ENCODE data around the gene PLXNA2.

Gene PLXNA2

GRCh38 chr1:208261874-208262273 lies 17.7 kb upstream of the PLXNA2 start:
- Histone ChIP-seq H3K56ac (ENCODE audit: low read length) (no peak overlapping the region), H2BK5ac (ENCODE audit: low read length) (no peak overlapping the region), H3K27me3 (ENCODE audit: insufficient read depth, low read length, poor library complexity) (no peaks in the 10 kb centered on the region), H3K27ac (ENCODE audit: low read depth, low read length) (no peak overlapping the region), H3K36me3 (ENCODE audit: control insufficient read depth, insufficient read depth, low read length) (no peaks in the 10 kb centered on the region), H4K8ac (ENCODE audit: low read depth, low read length) (no peak overlapping the region), H3K23ac (ENCODE audit: low read length) (no peak overlapping the region), H4K5ac (ENCODE audit: low read length) (no peak overlapping the region), H2BK120ac (ENCODE audit: low read depth, low read length) (no peak overlapping the region), H2BK15ac (replicated peaks; ENCODE audit: low read depth) (no peak overlapping the region), H3K4me2 (ENCODE audit: low read length) (no peak overlapping the region), H3K79me1 (ENCODE audit: low read length) (no peaks in the 10 kb centered on the region), H3K18ac (ENCODE audit: low read length) (no peak overlapping the region), H3K4ac (ENCODE audit: low read depth, low read length) (no peak overlapping the region), H3K79me2 (ENCODE audit: control insufficient read depth, insufficient read depth, low read length) (no peaks in the 10 kb centered on the region), H3K4me3 (ENCODE audit: low read length) (no peak overlapping the region), H3K9ac (ENCODE audit: low read length) (no peak overlapping the region), H3K4me1 (ENCODE audit: control insufficient read depth, low read depth, low read length) (no peaks in the 10 kb centered on the region), H2AK5ac (ENCODE audit: low read length) (no peak overlapping the region)
- no CpG with 5 or more reads among the region's 4 CpGs for WGBS (ENCODE audit: extremely low coverage, insufficient coverage, low lambda C conversion rate)
- no peak for DNase-seq

GRCh38 chr1:208258277-208258676 lies 14.1 kb upstream of the PLXNA2 start:
- Histone ChIP-seq H3K23ac (ENCODE audit: low read length) (no peak overlapping the region), H2BK120ac (ENCODE audit: low read depth, low read length) (no peak overlapping the region), H3K27ac (ENCODE audit: low read depth, low read length) (no peak overlapping the region), H2AK5ac (ENCODE audit: low read length) (no peak overlapping the region), H3K27me3 (ENCODE audit: insufficient read depth, low read length, poor library complexity) (no peaks in the 10 kb centered on the region), H4K5ac (ENCODE audit: low read length) (no peak overlapping the region), H3K79me2 (ENCODE audit: control insufficient read depth, insufficient read depth, low read length) (no peaks in the 10 kb centered on the region), H3K56ac (ENCODE audit: low read length) (no peak overlapping the region), H3K4me1 (ENCODE audit: control insufficient read depth, low read depth, low read length) (peaks cover 3% of the 10 kb centered on the region), H3K4me3 (ENCODE audit: low read length) (no peak overlapping the region), H4K8ac (ENCODE audit: low read depth, low read length) (no peak overlapping the region), H3K4me2 (ENCODE audit: low read length) (no peak overlapping the region), H3K9ac (ENCODE audit: low read length) (no peak overlapping the region), H3K36me3 (ENCODE audit: control insufficient read depth, insufficient read depth, low read length) (no peaks in the 10 kb centered on the region), H3K18ac (ENCODE audit: low read length) (no peak overlapping the region), H3K79me1 (ENCODE audit: low read length) (no peaks in the 10 kb centered on the region), H3K4ac (ENCODE audit: low read depth, low read length) (no peak overlapping the region), H2BK15ac (replicated peaks; ENCODE audit: low read depth) (peak overlapping the region; percentile 37), H2BK5ac (ENCODE audit: low read length) (no peak overlapping the region)
- WGBS (ENCODE audit: extremely low coverage, insufficient coverage, low lambda C conversion rate), result no CpG with 5 or more reads among the region's 3 CpGs
- no peak for DNase-seq

- no peak for DNase-seq
Measured at GRCh38 chr1:208257351-208257750, 13.2 kb upstream of the PLXNA2 start.

GRCh38 chr1:208256556-208256955 lies 12.4 kb upstream of the PLXNA2 start:
- WGBS (ENCODE audit: extremely low coverage, insufficient coverage, low lambda C conversion rate), result no CpG with 5 or more reads among the region's 7 CpGs

More at GRCh38 chr1:208257351-208257750, 13.2 kb upstream of the PLXNA2 start:
- no peak overlapping the region for H4K8ac ChIP-seq (ENCODE audit: low read depth, low read length)
- no CpG with 5 or more reads among the region's 6 CpGs for WGBS (ENCODE audit: extremely low coverage, insufficient coverage, low lambda C conversion rate)
- peaks cover 6% of the 10 kb centered on the region for H3K4me1 ChIP-seq (ENCODE audit: control insufficient read depth, low read depth, low read length)
- H3K56ac ChIP-seq (ENCODE audit: low read length), result no peak overlapping the region
- H2BK120ac ChIP-seq (ENCODE audit: low read depth, low read length), result no peak overlapping the region
- H3K23ac ChIP-seq (ENCODE audit: low read length), result no peak overlapping the region
- H2BK5ac ChIP-seq (ENCODE audit: low read length), result no peak overlapping the region
- H3K18ac ChIP-seq (ENCODE audit: low read length), result no peak overlapping the region
- H2BK15ac ChIP-seq (replicated peaks; ENCODE audit: low read depth), result no peak overlapping the region
- no peaks in the 10 kb centered on the region for H3K79me1 ChIP-seq (ENCODE audit: low read length)
- no peaks in the 10 kb centered on the region for H3K27me3 ChIP-seq (ENCODE audit: insufficient read depth, low read length, poor library complexity)
- H3K4ac ChIP-seq (ENCODE audit: low read depth, low read length), result no peak overlapping the region
- H3K4me2 ChIP-seq (ENCODE audit: low read length), result no peak overlapping the region
- H4K5ac ChIP-seq (ENCODE audit: low read length), result no peak overlapping the region
- no peaks in the 10 kb centered on the region for H3K36me3 ChIP-seq (ENCODE audit: control insufficient read depth, insufficient read depth, low read length)
- H2AK5ac ChIP-seq (ENCODE audit: low read length), result no peak overlapping the region
- no peaks in the 10 kb centered on the region for H3K79me2 ChIP-seq (ENCODE audit: control insufficient read depth, insufficient read depth, low read length)
- H3K4me3 ChIP-seq (ENCODE audit: low read length), result no peak overlapping the region
- no peak overlapping the region for H3K9ac ChIP-seq (ENCODE audit: low read length)
- H3K27ac ChIP-seq (ENCODE audit: low read depth, low read length), result no peak overlapping the region

GRCh38 chr1:208256091-208256490 lies 11.9 kb upstream of the PLXNA2 start:
- H3K9ac ChIP-seq (ENCODE audit: low read length), result no peak overlapping the region
- no peaks in the 10 kb centered on the region for H3K36me3 ChIP-seq (ENCODE audit: control insufficient read depth, insufficient read depth, low read length)
- H3K27me3 ChIP-seq (ENCODE audit: insufficient read depth, low read length, poor library complexity), result no peaks in the 10 kb centered on the region
- no peak overlapping the region for H3K4ac ChIP-seq (ENCODE audit: low read depth, low read length)
- DNase-seq, result no peak
- H3K79me2 ChIP-seq (ENCODE audit: control insufficient read depth, insufficient read depth, low read length), result no peaks in the 10 kb centered on the region
- no peak overlapping the region for H3K27ac ChIP-seq (ENCODE audit: low read depth, low read length)
- peak overlapping the region; percentile 19 for H3K56ac ChIP-seq (ENCODE audit: low read length)
- H4K8ac ChIP-seq (ENCODE audit: low read depth, low read length), result no peak overlapping the region
- H2AK5ac ChIP-seq (ENCODE audit: low read length), result peak overlapping the region; percentile 65
- no peak overlapping the region for H3K23ac ChIP-seq (ENCODE audit: low read length)
- no peak overlapping the region for H3K4me2 ChIP-seq (ENCODE audit: low read length)
- H2BK120ac ChIP-seq (ENCODE audit: low read depth, low read length), result no peak overlapping the region
- H3K4me1 ChIP-seq (ENCODE audit: control insufficient read depth, low read depth, low read length), result peaks cover 10% of the 10 kb centered on the region
- WGBS (ENCODE audit: extremely low coverage, insufficient coverage, low lambda C conversion rate), result no CpG with 5 or more reads among the region's 1 CpG
- no peak overlapping the region for H3K18ac ChIP-seq (ENCODE audit: low read length)
- H3K79me1 ChIP-seq (ENCODE audit: low read length), result no peaks in the 10 kb centered on the region
- no peak overlapping the region for H2BK5ac ChIP-seq (ENCODE audit: low read length)
- H4K5ac ChIP-seq (ENCODE audit: low read length), result no peak overlapping the region
- H3K4me3 ChIP-seq (ENCODE audit: low read length), result no peak overlapping the region
- no peak overlapping the region for H2BK15ac ChIP-seq (replicated peaks; ENCODE audit: low read depth)

More at GRCh38 chr1:208256556-208256955, 12.4 kb upstream of the PLXNA2 start:
- Histone ChIP-seq H3K27me3 (ENCODE audit: insufficient read depth, low read length, poor library complexity) (no peaks in the 10 kb centered on the region), H3K79me2 (ENCODE audit: control insufficient read depth, insufficient read depth, low read length) (no peaks in the 10 kb centered on the region), H3K56ac (ENCODE audit: low read length) (no peak overlapping the region), H2AK5ac (ENCODE audit: low read length) (no peak overlapping the region), H3K36me3 (ENCODE audit: control insufficient read depth, insufficient read depth, low read length) (no peaks in the 10 kb centered on the region), H2BK15ac (replicated peaks; ENCODE audit: low read depth) (no peak overlapping the region), H3K18ac (ENCODE audit: low read length) (no peak overlapping the region), H3K4ac (ENCODE audit: low read depth, low read length) (no peak overlapping the region), H3K4me3 (ENCODE audit: low read length) (no peak overlapping the region), H3K79me1 (ENCODE audit: low read length) (no peaks in the 10 kb centered on the region), H4K5ac (ENCODE audit: low read length) (no peak overlapping the region), H2BK120ac (ENCODE audit: low read depth, low read length) (no peak overlapping the region), H3K4me2 (ENCODE audit: low read length) (no peak overlapping the region), H3K27ac (ENCODE audit: low read depth, low read length) (no peak overlapping the region), H3K9ac (ENCODE audit: low read length) (no peak overlapping the region), H4K8ac (ENCODE audit: low read depth, low read length) (no peak overlapping the region), H3K23ac (ENCODE audit: low read length) (no peak overlapping the region), H3K4me1 (ENCODE audit: control insufficient read depth, low read depth, low read length) (peaks cover 10% of the 10 kb centered on the region), H2BK5ac (ENCODE audit: low read length) (no peak overlapping the region)
- DNase-seq, result no peak

- no peak overlapping the region for H4K5ac ChIP-seq (ENCODE audit: low read length)
- H2BK15ac ChIP-seq (replicated peaks; ENCODE audit: low read depth), result no peak overlapping the region
- H3K4ac ChIP-seq (ENCODE audit: low read depth, low read length), result no peak overlapping the region
- H3K36me3 ChIP-seq (ENCODE audit: control insufficient read depth, insufficient read depth, low read length), result no peaks in the 10 kb centered on the region
- H3K4me1 ChIP-seq (ENCODE audit: control insufficient read depth, low read depth, low read length), result peaks cover 10% of the 10 kb centered on the region
- no peak overlapping the region for H3K4me2 ChIP-seq (ENCODE audit: low read length)
- H3K79me2 ChIP-seq (ENCODE audit: control insufficient read depth, insufficient read depth, low read length), result no peaks in the 10 kb centered on the region
- no CpG with 5 or more reads among the region's 1 CpG for WGBS (ENCODE audit: extremely low coverage, insufficient coverage, low lambda C conversion rate)
- no peak overlapping the region for H4K8ac ChIP-seq (ENCODE audit: low read depth, low read length)
- no peak overlapping the region for H3K9ac ChIP-seq (ENCODE audit: low read length)
- H2AK5ac ChIP-seq (ENCODE audit: low read length), result no peak overlapping the region
- H3K56ac ChIP-seq (ENCODE audit: low read length), result no peak overlapping the region
- H3K23ac ChIP-seq (ENCODE audit: low read length), result no peak overlapping the region
- no peak overlapping the region for H3K18ac ChIP-seq (ENCODE audit: low read length)
- no peak overlapping the region for H3K27ac ChIP-seq (ENCODE audit: low read depth, low read length)
- no peak overlapping the region for H3K4me3 ChIP-seq (ENCODE audit: low read length)
- H2BK120ac ChIP-seq (ENCODE audit: low read depth, low read length), result no peak overlapping the region
- H3K27me3 ChIP-seq (ENCODE audit: insufficient read depth, low read length, poor library complexity), result no peaks in the 10 kb centered on the region
- no peaks in the 10 kb centered on the region for H3K79me1 ChIP-seq (ENCODE audit: low read length)
- H2BK5ac ChIP-seq (ENCODE audit: low read length), result no peak overlapping the region
- DNase-seq, result no peak
Measured at GRCh38 chr1:208254862-208255261, 10.7 kb upstream of the PLXNA2 start.

Measured in mesendoderm (in vitro differentiated cells).